Measurements from ENCODE around the gene CCDC27.
A peak's percentile ranks its signal among the peaks of the same experiment; 100 is the strongest.
"Not testable (repeated sequence)": the region's sequence is repeated elsewhere in the genome, so short reads cannot be mapped to it uniquely, and the experiment has no call there.

CCDC27 gene

GRCh38 chr1:3796215-3797061 is 44.2 kb downstream of the CCDC27 start, which contains the start of gene LRRC47:
Gene LRRC47, minus strand, starts transcription at chr1:3796498. Its CDS starts 22 bp downstream, at chr1:3796476.
- peak; percentile 76 to 81 for DNase-seq

DNA sequence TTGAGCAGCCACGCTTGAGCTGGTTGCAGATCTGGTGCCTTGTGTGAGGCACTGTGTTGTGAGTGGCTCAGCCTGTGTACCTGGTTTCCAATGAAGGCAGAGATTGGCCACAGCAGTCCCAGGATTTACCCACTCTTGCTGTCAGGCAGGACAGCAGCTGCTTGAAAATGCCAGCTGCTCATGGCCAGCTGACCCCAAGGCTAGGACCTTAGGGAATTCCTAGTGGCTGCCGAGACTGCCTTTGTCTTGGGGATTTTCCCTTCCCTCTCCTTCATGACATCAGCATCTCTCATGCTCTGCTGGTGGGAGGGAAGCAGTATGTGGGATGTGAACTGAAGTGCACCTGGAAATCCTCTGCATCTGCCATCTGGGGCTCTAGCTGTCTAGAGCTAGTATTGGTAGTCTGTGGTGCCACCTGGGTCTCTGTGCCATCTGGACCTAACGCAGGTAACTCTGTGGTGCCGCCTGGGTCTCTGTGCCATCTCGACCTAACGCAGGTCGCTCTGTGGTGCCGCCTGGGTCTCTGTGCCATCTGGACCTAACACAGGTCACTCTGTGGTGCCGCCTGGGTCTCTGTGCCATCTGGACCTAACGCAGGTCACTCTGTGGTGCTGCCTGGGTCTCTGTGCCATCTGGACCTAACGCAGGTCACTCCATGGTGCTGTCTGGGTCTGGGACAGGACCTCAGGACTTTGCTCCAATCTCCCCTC is 47.9 kb downstream of the CCDC27 start:
- DNase-seq, result peak; percentile 75 to 90

DNA sequence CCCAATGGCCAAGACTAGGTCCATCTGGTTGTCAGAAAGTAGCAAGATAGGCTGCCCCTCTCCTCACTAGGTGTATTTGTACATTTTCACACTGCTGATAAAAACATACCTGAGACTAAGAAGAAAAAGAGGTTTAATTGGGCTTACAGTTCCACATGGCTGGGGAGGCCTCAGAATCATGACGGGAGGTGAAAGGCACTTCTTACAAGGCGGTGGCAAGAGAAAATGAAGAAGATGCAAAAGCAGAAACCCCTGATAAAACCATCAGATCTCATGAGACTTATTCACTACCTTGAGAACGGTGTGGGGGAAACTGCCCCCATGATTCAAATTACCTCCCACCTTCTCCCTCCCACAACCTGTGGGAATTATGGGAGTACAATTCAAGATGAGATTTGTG is 48.5 kb downstream of the CCDC27 start:
- not testable (repeated sequence) for DNase-seq

DNA sequence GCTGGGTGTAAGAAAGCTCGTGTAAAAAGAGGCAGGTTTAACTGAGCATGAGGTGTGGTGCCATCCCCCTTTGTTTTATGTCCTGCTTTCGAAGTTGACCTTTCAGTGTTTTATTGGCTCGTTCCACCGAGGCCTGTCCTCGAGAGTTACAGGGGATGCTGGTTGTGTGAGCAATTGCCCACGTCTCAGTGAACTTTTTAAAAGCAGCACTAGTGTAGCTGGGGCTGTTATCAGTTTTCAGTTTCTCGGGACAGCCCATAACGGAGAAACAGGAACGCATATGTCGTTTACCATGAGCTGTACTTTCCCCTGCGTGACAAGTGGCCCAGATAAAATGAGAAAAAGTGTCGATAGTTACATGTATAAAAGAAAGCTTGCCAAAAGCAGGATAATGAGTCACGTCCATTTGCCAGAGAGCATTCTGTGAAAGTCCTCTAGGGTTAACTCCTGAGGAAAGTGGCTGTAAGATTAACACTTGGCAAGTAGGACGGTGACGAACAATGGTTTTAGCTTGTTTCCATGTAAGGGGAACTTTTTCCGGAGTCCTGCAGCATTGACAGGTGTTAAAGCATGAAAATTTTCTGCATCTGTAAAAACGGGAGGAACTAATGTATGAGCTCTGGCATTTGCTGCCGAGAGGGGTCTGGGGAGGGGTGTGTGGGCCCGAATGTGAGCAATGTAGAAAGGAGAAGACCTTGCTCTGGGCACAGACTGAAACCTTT is 51.8 kb downstream of the CCDC27 start:
- DNase-seq, result no peak

DNA sequence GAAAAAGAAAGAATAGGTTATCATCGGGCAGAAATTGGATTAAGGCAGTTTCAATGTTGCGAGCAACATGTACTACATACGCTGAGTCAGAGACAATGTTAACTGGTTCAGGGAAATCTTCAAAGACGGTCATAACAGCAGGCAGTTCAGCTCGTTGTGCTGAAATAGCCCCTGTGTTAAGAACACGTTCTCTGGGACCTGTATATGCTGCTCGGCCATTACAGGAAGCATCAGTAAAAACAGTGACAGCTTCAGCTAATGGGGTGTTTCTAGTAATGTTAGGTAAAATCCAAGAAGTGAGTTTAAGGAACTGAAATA is 52.3 kb downstream of the CCDC27 start:
- DNase-seq, result not testable (repeated sequence)

- no peak for DNase-seq
These were observed 52.8 kb downstream of the CCDC27 start for GRCh38 chr1:3805038-3805437.

DNA sequence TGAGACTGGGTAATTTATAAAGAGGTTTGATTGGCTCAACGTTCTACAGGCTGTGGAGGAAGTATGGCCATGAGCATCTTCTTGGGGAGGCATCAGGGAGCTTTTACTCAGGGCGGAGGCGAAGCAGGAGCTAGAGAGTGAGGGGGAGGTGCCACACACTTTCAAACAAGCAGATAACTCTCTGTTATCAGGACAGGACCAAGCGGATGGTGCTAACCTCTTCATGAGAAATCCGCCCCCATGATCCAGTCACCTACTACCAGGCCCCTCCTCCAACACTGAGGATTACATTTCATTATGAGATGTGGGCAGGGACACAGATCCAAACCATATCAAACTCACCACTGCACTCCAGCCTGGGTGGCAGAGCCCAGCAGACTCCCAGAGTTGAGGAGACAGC is 55.5 kb downstream of the CCDC27 start:
- DNase-seq, result no peak

DNA sequence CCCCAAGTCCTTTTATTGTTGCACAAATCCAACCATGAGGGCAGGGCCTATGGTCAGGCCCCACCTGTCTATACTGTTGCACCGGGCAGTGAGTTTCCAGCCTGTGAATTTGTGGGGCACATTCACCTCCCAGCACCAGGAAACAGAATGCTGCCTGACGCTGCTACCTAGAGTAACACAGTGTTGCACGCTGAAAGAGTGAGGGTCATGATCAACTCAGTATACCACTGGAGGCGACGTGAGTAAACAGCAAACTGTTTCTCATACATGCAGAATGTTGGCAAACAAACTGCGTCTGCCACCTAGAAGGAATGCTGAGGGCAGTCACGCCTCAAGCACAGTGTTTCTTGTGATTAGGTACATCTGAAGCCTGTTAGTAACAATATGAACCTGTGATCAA is 57.4 kb downstream of the CCDC27 start:
- no peak for DNase-seq

- not testable (repeated sequence) for DNase-seq
These were observed 58.0 kb downstream of the CCDC27 start for GRCh38 chr1:3810149-3810761.

GRCh38 chr1:3811595-3811911 is 59.3 kb downstream of the CCDC27 start:
- DNase-seq, result no peak

- DNase-seq, result no peak
These were observed 61.8 kb downstream of the CCDC27 start for GRCh38 chr1:3814065-3814464.

DNA sequence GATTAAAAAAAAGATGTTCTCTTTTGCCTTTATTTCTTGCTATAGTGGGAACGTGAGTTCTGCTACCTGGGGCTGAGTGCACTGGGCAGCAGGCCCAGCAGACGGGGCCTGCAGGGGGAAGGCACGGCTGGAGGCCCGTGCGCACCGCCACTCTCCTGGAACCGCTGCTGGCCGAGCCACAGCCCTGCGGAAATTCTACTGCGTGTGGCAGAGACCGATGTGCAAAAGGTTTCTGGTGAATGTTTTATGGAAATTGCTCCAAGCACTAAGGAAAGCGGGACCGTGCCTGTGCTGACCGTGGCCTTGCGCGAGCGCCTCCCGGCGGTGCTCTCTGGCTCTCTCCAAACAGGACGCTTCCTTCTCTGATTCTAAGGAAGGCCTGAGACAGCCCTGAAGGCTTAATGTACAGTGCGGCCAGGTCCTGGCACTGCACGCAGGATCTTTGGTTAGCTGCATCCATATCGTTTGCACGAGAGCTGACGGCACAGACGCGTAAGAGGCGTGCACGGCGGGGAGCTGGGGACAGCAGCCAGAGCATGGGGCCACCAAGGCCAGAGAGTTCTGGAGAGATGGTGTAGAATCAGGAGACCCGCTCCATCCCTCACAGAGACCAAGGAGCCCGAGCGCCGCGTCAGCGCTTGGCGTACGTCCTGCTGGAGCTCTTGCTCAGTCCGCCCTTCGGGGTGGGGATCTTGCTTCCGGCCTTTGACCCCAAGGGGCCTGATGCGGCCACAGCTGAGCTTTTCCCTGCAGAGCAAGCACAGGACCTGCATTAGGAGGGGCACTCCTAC is 62.7 kb downstream of the CCDC27 start:
- no peak for DNase-seq

GRCh38 chr1:3816331-3817137 is 64.3 kb downstream of the CCDC27 start:
- no peak for DNase-seq

- no peak for DNase-seq
These were observed 65.0 kb downstream of the CCDC27 start for GRCh38 chr1:3817138-3817740.

GRCh38 chr1:3817821-3818597 is 65.8 kb downstream of the CCDC27 start:
- no peak for DNase-seq

DNA sequence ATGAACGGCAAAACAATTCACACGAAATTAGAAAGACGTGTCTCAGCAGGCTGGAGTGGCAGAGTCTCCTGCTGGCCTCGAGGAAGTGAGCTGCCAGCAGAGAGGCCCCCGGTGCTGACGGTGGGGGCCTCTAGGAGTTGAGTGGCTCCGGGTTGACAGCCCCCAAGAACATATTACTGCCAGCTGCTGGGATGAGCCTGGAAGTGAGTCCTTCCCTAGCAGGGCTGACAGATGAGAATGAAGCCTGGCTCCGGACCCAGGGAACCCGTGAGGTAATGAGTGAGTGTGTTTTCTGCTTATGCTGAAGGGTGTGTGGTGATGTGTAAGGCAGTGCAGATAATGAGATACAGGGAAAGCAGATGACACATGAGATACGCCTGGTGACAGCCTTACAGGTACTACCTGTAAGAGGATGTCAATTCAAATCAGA is 67.5 kb downstream of the CCDC27 start:
- DNase-seq, result peak in 1 of 2 experiments; percentile 13

GRCh38 chr1:3820316-3820715 is 68.1 kb downstream of the CCDC27 start:
- no peak for DNase-seq

DNA sequence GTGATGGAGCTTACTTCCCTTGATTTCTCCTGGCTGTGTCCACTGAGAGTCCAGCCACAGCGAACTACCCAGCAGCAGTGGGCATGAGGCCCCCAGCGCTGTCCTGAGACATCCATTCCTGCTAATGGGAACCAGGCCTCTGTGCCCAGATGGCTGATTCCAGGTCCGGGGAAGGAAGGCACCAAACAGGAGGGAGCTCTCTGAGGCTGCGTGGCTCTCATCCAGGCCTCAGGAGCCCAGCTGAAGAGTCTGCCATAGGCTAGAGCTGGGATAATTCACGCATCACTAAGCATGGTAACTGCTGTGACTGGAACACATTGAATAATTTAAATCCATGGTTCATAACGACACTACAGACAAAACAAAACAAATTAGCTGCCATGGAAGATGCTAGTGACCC is 68.8 kb downstream of the CCDC27 start:
- peak; percentile 77 to 90 for DNase-seq

Data from NCI-H524 (cell line).